HEK293 (cell line): ENCODE measurements around the gene CD99L2.

Source experiments
- CTCF ChIP-seq: fragments of 450-650 bp; formaldehyde crosslinking; IDR thresholded peaks from 2 replicates; pipeline ENCODE4 v1.5.1; 2016; ENCODE audit warnings: missing biosample characterization, missing genetic modification characterization
- ZNF292 ChIP-seq: fragments of 450-650 bp; formaldehyde crosslinking; IDR thresholded peaks from 2 replicates; pipeline ENCODE4 v1.5.1; 2016; ENCODE audit warnings: low read depth, missing biosample characterization, missing genetic modification characterization, borderline replicate concordance

- no peak for TF ChIP-seq CTCF (tag by site-specific recombination)
- TF ChIP-seq ZNF292, result no peak
Observed at GRCh38 chrX:150893936-150894335, 4.5 kb downstream of the CD99L2 start.
